ENCODE measurements around the gene ARSB.

Gene ARSB

GRCh38 chr5:78829811-78830527 lies 155.1 kb downstream of the ARSB start:
- no peak for DNase-seq

DNA sequence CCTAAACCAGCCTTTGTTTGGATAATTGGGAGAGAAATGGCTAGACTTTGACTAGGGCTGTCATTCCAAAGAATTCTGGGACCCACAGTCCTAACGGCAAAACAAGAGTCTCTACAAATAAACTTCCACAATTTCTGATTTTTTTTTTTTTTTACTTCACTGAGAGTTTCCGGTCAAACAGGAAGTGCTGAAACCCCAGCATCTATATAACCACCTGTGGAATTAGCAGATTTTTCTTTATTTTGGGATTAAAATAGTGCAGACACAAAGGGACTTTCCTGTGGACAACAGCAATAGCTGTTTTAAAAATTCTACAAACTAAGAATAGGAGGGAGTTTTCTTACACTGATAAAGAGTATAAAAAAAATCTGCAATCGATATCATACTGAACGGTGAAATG lies 157.4 kb downstream of the ARSB start:
- no peak for DNase-seq

- no peak for DNase-seq
These were observed 160.3 kb downstream of the ARSB start for GRCh38 chr5:78824831-78825281.

GRCh38 chr5:78823196-78823595 lies 161.9 kb downstream of the ARSB start:
- no peak for DNase-seq

DNA sequence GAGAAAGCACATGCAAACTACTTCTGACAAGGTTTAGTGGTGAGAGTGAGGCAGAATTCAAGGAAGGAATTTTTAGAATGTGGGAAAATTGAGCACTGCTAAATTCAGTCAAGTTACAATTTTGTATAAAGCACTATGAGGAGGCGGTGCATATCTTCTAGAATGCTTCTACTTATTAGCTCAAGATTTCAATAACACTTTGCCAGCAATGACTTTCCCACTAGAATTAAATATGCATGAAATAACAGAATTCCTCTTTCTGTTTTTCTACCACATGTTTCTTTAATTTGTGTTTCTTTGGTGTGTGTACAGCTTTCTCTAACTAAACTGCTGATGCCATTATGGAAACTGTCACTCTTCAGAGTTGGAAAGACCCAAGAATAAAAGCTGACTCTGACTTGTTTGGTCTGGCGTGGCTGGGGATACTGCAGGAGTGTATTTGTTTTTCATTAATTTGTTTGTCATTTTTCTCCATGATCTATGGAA lies 163.5 kb downstream of the ARSB start:
- no peak for DNase-seq

GRCh38 chr5:78819707-78820106 lies 165.4 kb downstream of the ARSB start:
- no peak for DNase-seq

GRCh38 chr5:78819166-78819565 lies 165.9 kb downstream of the ARSB start:
- DNase-seq = no peak

GRCh38 chr5:78816143-78816765 lies 168.9 kb downstream of the ARSB start:
- no peak for DNase-seq

- DNase-seq = no peak
These were observed 171.1 kb downstream of the ARSB start for GRCh38 chr5:78813906-78814530.

GRCh38 chr5:78813286-78813685 lies 171.8 kb downstream of the ARSB start:
- DNase-seq = no peak

- no peak for DNase-seq
These were observed 173.2 kb downstream of the ARSB start for GRCh38 chr5:78811866-78812265.

GRCh38 chr5:78811121-78811817 lies 173.8 kb downstream of the ARSB start:
- DNase-seq = no peak

DNA sequence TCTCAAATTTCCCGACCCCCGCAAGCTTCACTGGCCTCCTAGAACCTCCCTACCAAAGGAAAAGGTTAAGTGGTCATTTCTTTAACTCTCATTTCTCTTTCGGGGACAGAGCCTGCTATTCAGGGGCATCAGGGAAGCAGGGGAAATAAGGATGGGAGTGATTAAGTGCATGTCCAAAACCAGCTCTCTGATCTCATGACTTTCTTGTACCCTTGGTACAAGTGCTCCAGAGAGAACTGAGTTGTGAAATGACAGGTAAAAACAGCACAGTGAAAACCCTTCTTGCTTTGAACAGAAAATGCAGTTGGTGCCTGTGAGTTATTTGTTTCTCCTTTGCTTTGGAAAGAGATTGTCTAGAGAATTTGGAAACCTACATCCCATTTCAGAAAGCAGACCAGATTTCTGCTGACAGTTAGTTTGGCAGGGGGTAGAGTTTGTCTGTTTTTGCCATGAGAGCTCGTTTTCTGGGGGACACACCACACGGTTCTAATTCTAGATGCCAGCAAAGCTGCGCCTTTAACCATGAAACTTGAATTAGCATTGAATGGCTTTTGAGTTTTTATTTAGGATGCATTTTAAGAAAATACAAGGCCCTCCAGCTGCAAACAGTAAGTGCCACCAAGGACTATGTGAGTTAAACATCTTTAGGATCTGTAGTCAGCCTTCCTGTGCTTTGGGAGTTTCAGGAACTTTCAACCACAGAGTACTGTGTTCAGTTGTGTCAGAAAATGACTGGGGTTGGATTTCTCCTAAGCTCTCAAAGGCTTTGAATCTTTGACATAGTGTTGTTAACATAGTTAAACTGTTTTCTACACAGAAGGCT lies 174.8 kb downstream of the ARSB start:
- DNase-seq = no peak

DNA sequence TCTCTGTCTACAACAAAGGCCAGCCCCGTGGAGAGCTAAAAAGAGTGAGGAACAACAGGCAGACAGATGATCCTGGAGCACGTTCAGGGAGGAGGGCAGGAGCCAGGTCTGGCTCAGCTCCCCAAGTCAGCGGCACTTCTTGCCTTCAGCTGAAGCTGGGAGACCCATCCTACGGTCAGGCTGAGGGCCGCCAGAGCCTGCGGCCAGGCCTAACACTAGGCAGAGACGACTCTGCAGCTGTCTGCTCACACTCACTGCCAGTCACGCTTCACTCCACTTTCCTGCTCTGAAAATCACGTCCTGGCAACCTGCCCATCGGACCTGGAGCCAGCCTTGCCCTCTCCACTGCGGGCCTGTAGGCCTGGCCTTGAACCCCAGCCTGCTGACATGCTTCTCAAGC lies 175.7 kb downstream of the ARSB start:
- DNase-seq = no peak

DNA sequence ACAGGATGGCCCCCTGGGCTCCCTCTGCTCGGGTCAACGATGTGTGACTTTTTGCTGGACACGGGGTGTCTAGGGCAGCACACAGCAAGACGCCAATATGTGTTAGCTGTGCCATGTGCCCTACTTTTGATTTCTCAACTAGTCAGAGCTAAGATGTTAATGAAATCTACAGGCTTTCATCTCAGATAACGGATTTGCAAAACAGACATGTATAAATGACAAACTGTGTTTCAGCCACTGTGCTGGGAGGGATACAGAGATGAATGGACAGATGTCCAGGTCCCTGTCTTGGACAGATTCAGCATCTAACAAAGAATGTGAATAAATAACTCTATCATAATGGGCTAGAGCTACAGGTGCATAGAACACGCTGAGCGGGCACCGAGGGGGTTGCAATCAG lies 176.3 kb downstream of the ARSB start:
- DNase-seq = no peak

- DNase-seq = no peak
These were observed 176.7 kb downstream of the ARSB start for GRCh38 chr5:78808380-78808779.

- DNase-seq = no peak
These were observed 178.6 kb downstream of the ARSB start for GRCh38 chr5:78806544-78806943.

- DNase-seq = no peak
These were observed 179.5 kb downstream of the ARSB start for GRCh38 chr5:78805474-78806124.

DNA sequence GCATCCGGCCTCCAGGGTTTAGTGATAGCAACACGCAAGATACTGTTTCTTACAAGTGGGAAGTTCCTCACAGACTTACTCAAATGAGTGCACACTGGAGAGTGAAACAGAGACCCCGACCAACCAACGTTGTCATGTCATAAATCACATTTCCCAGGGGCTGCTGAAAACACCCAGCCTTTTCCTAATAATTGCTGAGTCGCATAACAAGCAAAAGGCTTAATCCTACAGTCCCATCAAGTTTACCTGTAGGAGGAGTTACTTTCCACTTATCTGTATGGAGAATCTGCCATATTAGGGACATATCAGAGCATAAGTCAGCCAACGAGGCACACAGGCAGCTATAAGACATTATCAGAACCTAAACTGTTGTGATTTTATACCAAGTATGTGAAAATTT lies 180.1 kb downstream of the ARSB start:
- DNase-seq = no peak

GRCh38 chr5:78803941-78804340 lies 181.2 kb downstream of the ARSB start:
- no peak for DNase-seq

DNA sequence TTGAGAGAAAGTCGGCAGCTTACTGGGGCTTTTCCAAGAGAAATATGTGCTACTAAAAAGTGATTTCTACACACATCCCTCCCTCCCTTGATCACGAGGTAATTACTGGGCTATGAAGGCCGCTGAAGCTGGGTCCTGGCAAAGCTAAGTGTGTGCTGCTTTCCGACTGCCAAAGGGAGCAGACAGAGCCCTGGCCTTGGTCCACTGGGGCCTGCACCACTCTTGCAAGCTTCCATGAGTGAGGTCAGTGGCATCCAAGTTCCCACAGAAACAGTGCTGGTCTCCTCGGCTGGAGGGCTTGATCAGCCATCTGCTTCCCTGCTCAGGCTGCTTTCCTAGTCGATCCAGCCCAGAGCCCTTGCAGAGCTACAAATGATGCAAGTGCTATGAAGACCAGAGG lies 181.8 kb downstream of the ARSB start:
- DNase-seq = no peak

DNA sequence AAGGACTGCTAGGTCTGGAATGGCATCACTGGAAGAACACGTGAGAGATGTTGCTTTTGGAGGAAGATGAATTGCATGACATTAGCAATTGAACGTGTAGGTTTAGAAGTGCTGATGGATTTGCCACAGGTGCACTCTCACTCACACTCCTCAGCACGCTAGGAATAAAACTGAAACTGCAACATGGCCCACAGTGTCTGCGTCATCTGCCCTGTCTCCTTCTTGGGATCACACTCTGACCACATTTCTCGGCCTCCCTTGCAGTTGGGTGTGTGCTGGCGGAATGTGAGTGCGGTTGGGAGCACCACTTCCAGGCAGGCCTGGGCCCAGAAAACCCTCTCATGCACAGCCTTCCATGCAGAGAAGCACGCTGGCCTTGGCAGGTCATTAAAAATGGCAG lies 183.7 kb downstream of the ARSB start:
- no peak for DNase-seq

Measured in activated CD8-positive, alpha-beta memory T cell treated with anti-CD3 and anti-CD28 coated beads, Interleukin-2, amount 50 U/mL, for 48 hours (primary cell).